ENCODE measurements around the gene GNG14. TPM values are rescaled to one million over a fixed set of nuclear protein-coding genes. Genes with fewer than 3 reads are reported as not detected.

Gene GNG14
- total and polyA plus RNA-seq, 2 donors (not counting 1 experiment from before 2014, with no cell fraction given), result not detected

- no peaks in the 10 kb centered on the region for H3K27me3 ChIP-seq (replicated peaks in 1 of 4; ENCODE audit: control extremely low read depth in 1 of 4, control insufficient read depth in 3 of 4, insufficient read depth in 4 of 4, low read length in 3 of 4)
- no peak overlapping the region for H3K9ac ChIP-seq (ENCODE audit: low read length)
- H2AFZ ChIP-seq (ENCODE audit: insufficient read depth, low read depth, low read length, poor library complexity, severe bottlenecking), result no peak overlapping the region
- H3K9me3 ChIP-seq (ENCODE audit: control extremely low read depth in 1 of 3, control insufficient read depth in 2 of 3, insufficient read depth in 1 of 3, low read length in 2 of 3), result no peaks in the 10 kb centered on the region
- H3K36me3 ChIP-seq (replicated peaks in 1 of 2; ENCODE audit: control extremely low read depth in 1 of 2, control insufficient read depth in 1 of 2, extremely low read depth in 1 of 2, insufficient read depth in 2 of 2, low read length in 1 of 2), result peaks cover 2 to 22% of the 10 kb centered on the region in 2 experiments
- H4K20me1 ChIP-seq (ENCODE audit: control insufficient read depth, insufficient read depth, low read length, poor library complexity, severe bottlenecking), result no peaks in the 10 kb centered on the region
- ATAC-seq (ENCODE audit: low read depth) (no peak), DNase-seq (no peak)
- no peak overlapping the region for H3K4me2 ChIP-seq (replicated peaks; ENCODE audit: low read depth, low read length, poor library complexity, severe bottlenecking)
- H3K27me3 Mint-ChIP-seq, result no peaks in the 10 kb centered on the region
- H3K4me3 ChIP-seq (ENCODE audit: control extremely low read depth in 1 of 5, extremely low read depth in 1 of 5, insufficient read depth in 1 of 5, low read depth in 2 of 5, low read length in 4 of 5), result no peak overlapping the region
- peak overlapping the region; percentile 86 for H3K4me3 Mint-ChIP-seq
- CTCF ChIA-PET, result interaction anchor here (1.1 kb wide), 1 partner anchor 148 kb away, joined by 3 read pairs; no protein-coding TSS in a partner anchor
- 83% methylated on average over 5 of the region's 6 CpGs for WGBS (ENCODE audit: insufficient coverage)
- TF ChIP-seq EZH2 (IDR thresholded peaks at IDR 0.05; ENCODE audit: borderline replicate concordance, insufficient read depth, low read depth, low read length, poor library complexity, severe bottlenecking) (no peak), CTCF (IDR thresholded peaks at IDR 0.05) (no peak)
- H3K9me3 Mint-ChIP-seq (ENCODE audit: insufficient read depth), result no peaks in the 10 kb centered on the region
- H3K79me2 ChIP-seq (ENCODE audit: control insufficient read depth, insufficient read depth, low read length), result peaks cover 3% of the 10 kb centered on the region
- POLR2A ChIA-PET, result no interaction called here
- intact Hi-C loops (cut with micrococcal nuclease), result no loop called here
- H3K4me1 Mint-ChIP-seq, result peaks cover 10% of the 10 kb centered on the region
- peak overlapping the region; percentile 81 for H3K27ac Mint-ChIP-seq
- H3K4me1 ChIP-seq (ENCODE audit: control insufficient read depth in 2 of 2, insufficient read depth in 2 of 2, low read length in 2 of 2), result peaks cover 13 to 17% of the 10 kb centered on the region in 2 donors
- peak overlapping the region in 1 of 2 donors; percentile 26 for H3K27ac ChIP-seq (ENCODE audit: low read length in 2 of 2)
Observed at GRCh38 chr19:12698138-12698537, 10.3 kb downstream of the GNG14 start.

GRCh38 chr19:12701596-12702282 lies 13.9 kb downstream of the GNG14 start:
- Mint-ChIP-seq H3K4me1 (peaks cover 4% of the 10 kb centered on the region), H3K27me3 (no peaks in the 10 kb centered on the region), H3K4me3 (no peak overlapping the region), H3K27ac (no peak overlapping the region), H3K9me3 (ENCODE audit: insufficient read depth) (no peaks in the 10 kb centered on the region)
- WGBS (ENCODE audit: insufficient coverage), result 96% methylated on average over 33 of the region's 33 CpGs
- ChIA-PET CTCF (no interaction called here), POLR2A (no interaction called here)
- Histone ChIP-seq H3K36me3 (replicated peaks in 1 of 2; ENCODE audit: control extremely low read depth in 1 of 2, control insufficient read depth in 1 of 2, extremely low read depth in 1 of 2, insufficient read depth in 2 of 2, low read length in 1 of 2) (peaks cover 8 to 49% of the 10 kb centered on the region in 2 experiments), H3K4me1 (ENCODE audit: control insufficient read depth in 2 of 2, insufficient read depth in 2 of 2, low read length in 2 of 2) (peaks cover 6 to 7% of the 10 kb centered on the region in 2 donors), H3K27ac (ENCODE audit: low read length in 2 of 2) (no peak overlapping the region), H4K20me1 (ENCODE audit: control insufficient read depth, insufficient read depth, low read length, poor library complexity, severe bottlenecking) (no peaks in the 10 kb centered on the region), H3K9ac (ENCODE audit: low read length) (no peak overlapping the region), H2AFZ (ENCODE audit: insufficient read depth, low read depth, low read length, poor library complexity, severe bottlenecking) (no peak overlapping the region), H3K4me3 (ENCODE audit: control extremely low read depth in 1 of 5, extremely low read depth in 1 of 5, insufficient read depth in 1 of 5, low read depth in 2 of 5, low read length in 4 of 5) (no peak overlapping the region), H3K27me3 (replicated peaks in 1 of 4; ENCODE audit: control extremely low read depth in 1 of 4, control insufficient read depth in 3 of 4, insufficient read depth in 4 of 4, low read length in 3 of 4) (no peaks in the 10 kb centered on the region), H3K4me2 (replicated peaks; ENCODE audit: low read depth, low read length, poor library complexity, severe bottlenecking) (no peak overlapping the region), H3K79me2 (ENCODE audit: control insufficient read depth, insufficient read depth, low read length) (peaks cover 3% of the 10 kb centered on the region), H3K9me3 (ENCODE audit: control extremely low read depth in 1 of 3, control insufficient read depth in 2 of 3, insufficient read depth in 1 of 3, low read length in 2 of 3) (no peaks in the 10 kb centered on the region)
- no peak for DNase-seq
- no peak for ATAC-seq (ENCODE audit: low read depth)
- no peak for TF ChIP-seq EZH2 (IDR thresholded peaks at IDR 0.05; ENCODE audit: borderline replicate concordance, insufficient read depth, low read depth, low read length, poor library complexity, severe bottlenecking)
- no peak for TF ChIP-seq CTCF (IDR thresholded peaks at IDR 0.05)
- intact Hi-C loops (cut with micrococcal nuclease), result no loop called here

Data from B cell (primary cell).